ENCODE data around the gene ATP4B.

GRCh38 chr13:113658836-113659235 lies 838 bp upstream of the ATP4B start:
- TF ChIP-seq, protein P1, sequence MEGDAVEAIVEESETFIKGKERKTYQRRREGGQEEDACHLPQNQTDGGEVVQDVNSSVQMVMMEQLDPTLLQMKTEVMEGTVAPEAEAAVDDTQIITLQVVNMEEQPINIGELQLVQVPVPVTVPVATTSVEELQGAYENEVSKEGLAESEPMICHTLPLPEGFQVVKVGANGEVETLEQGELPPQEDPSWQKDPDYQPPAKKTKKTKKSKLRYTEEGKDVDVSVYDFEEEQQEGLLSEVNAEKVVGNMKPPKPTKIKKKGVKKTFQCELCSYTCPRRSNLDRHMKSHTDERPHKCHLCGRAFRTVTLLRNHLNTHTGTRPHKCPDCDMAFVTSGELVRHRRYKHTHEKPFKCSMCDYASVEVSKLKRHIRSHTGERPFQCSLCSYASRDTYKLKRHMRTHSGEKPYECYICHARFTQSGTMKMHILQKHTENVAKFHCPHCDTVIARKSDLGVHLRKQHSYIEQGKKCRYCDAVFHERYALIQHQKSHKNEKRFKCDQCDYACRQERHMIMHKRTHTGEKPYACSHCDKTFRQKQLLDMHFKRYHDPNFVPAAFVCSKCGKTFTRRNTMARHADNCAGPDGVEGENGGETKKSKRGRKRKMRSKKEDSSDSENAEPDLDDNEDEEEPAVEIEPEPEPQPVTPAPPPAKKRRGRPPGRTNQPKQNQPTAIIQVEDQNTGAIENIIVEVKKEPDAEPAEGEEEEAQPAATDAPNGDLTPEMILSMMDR (IDR thresholded peaks at IDR 0.05) = no peak
- TF ChIP-seq FOXP4 (CRISPR knock-in tag; IDR thresholded peaks at IDR 0.05) (no peak), ZNF281 (CRISPR knock-in tag; IDR thresholded peaks at IDR 0.05) (no peak)

Measured in WTC11 (cell line).